ENCODE measurements around the gene POLN. TPM values are rescaled to one million over a fixed set of nuclear protein-coding genes. Genes with fewer than 3 reads are reported as not detected.
A peak's percentile ranks its signal among the peaks of the same experiment; 100 is the strongest.

Gene POLN
- total and polyA plus RNA-seq, 9 donors: 1.5 to 4.8 (median 2.2) TPM

GRCh38 chr4:2076908-2077536 is 164.9 kb downstream of the POLN start:
- Histone ChIP-seq H3K27me3 (ENCODE audit: control insufficient read depth, insufficient read depth, low read length) (no peaks in the 10 kb centered on the region), H3K9me3 (replicated peaks; ENCODE audit: control insufficient read depth, low read depth, low read length) (no peaks in the 10 kb centered on the region), H3K4me1 (ENCODE audit: control insufficient read depth, insufficient read depth, low read length) (peaks cover 18% of the 10 kb centered on the region), H3K36me3 (ENCODE audit: control insufficient read depth, insufficient read depth, low read length) (no peaks in the 10 kb centered on the region), H3K4me3 (ENCODE audit: low read length) (no peak overlapping the region), H3K27ac (ENCODE audit: low read length) (no peak overlapping the region)
- DNase-seq: no peak
- 65% methylated on average over 7 of the region's 9 CpGs for WGBS (ENCODE audit: insufficient coverage)

GRCh38 chr4:2075987-2076907 is 165.7 kb downstream of the POLN start:
- Histone ChIP-seq H3K4me1 (ENCODE audit: control insufficient read depth, insufficient read depth, low read length) (peaks cover 25% of the 10 kb centered on the region), H3K9me3 (replicated peaks; ENCODE audit: control insufficient read depth, low read depth, low read length) (no peaks in the 10 kb centered on the region), H3K36me3 (ENCODE audit: control insufficient read depth, insufficient read depth, low read length) (no peaks in the 10 kb centered on the region), H3K4me3 (ENCODE audit: low read length) (no peak overlapping the region), H3K27me3 (ENCODE audit: control insufficient read depth, insufficient read depth, low read length) (no peaks in the 10 kb centered on the region), H3K27ac (ENCODE audit: low read length) (no peak overlapping the region)
- WGBS (ENCODE audit: insufficient coverage): 92% methylated on average over 27 of the region's 31 CpGs
- no peak for DNase-seq

- Histone ChIP-seq H3K4me1 (ENCODE audit: control insufficient read depth, insufficient read depth, low read length) (peaks cover 26% of the 10 kb centered on the region), H3K27me3 (ENCODE audit: control insufficient read depth, insufficient read depth, low read length) (no peaks in the 10 kb centered on the region), H3K9me3 (replicated peaks; ENCODE audit: control insufficient read depth, low read depth, low read length) (no peaks in the 10 kb centered on the region), H3K36me3 (ENCODE audit: control insufficient read depth, insufficient read depth, low read length) (no peaks in the 10 kb centered on the region), H3K4me3 (ENCODE audit: low read length) (no peak overlapping the region), H3K27ac (ENCODE audit: low read length) (no peak overlapping the region)
- 93% methylated on average over 8 of the region's 12 CpGs for WGBS (ENCODE audit: insufficient coverage)
- DNase-seq: no peak
Measured at GRCh38 chr4:2075171-2075986, 166.5 kb downstream of the POLN start.

GRCh38 chr4:2074588-2074987 is 167.3 kb downstream of the POLN start:
- Histone ChIP-seq H3K36me3 (ENCODE audit: control insufficient read depth, insufficient read depth, low read length) (no peaks in the 10 kb centered on the region), H3K27ac (ENCODE audit: low read length) (no peak overlapping the region), H3K4me1 (ENCODE audit: control insufficient read depth, insufficient read depth, low read length) (peaks cover 26% of the 10 kb centered on the region), H3K9me3 (replicated peaks; ENCODE audit: control insufficient read depth, low read depth, low read length) (no peaks in the 10 kb centered on the region), H3K27me3 (ENCODE audit: control insufficient read depth, insufficient read depth, low read length) (no peaks in the 10 kb centered on the region), H3K4me3 (ENCODE audit: low read length) (no peak overlapping the region)
- DNase-seq: no peak
- WGBS (ENCODE audit: insufficient coverage): 81% methylated on average over 11 of the region's 11 CpGs

- Histone ChIP-seq H3K4me1 (ENCODE audit: control insufficient read depth, insufficient read depth, low read length) (peaks cover 26% of the 10 kb centered on the region), H3K27me3 (ENCODE audit: control insufficient read depth, insufficient read depth, low read length) (no peaks in the 10 kb centered on the region), H3K36me3 (ENCODE audit: control insufficient read depth, insufficient read depth, low read length) (no peaks in the 10 kb centered on the region), H3K27ac (ENCODE audit: low read length) (no peak overlapping the region), H3K4me3 (ENCODE audit: low read length) (no peak overlapping the region), H3K9me3 (replicated peaks; ENCODE audit: control insufficient read depth, low read depth, low read length) (no peaks in the 10 kb centered on the region)
- 76% methylated on average over 15 of the region's 20 CpGs for WGBS (ENCODE audit: insufficient coverage)
- DNase-seq: no peak
Measured at GRCh38 chr4:2073808-2074481, 168.0 kb downstream of the POLN start.

- DNase-seq: no peak
- H3K4me3 ChIP-seq (ENCODE audit: low read length): no peak overlapping the region
- no peaks in the 10 kb centered on the region for H3K27me3 ChIP-seq (ENCODE audit: control insufficient read depth, insufficient read depth, low read length)
- no peak overlapping the region for H3K27ac ChIP-seq (ENCODE audit: low read length)
- H3K4me1 ChIP-seq (ENCODE audit: control insufficient read depth, insufficient read depth, low read length): peaks cover 25% of the 10 kb centered on the region
- no peaks in the 10 kb centered on the region for H3K36me3 ChIP-seq (ENCODE audit: control insufficient read depth, insufficient read depth, low read length)
- no peaks in the 10 kb centered on the region for H3K9me3 ChIP-seq (replicated peaks; ENCODE audit: control insufficient read depth, low read depth, low read length)
- 75% methylated on average over 15 of the region's 20 CpGs for WGBS (ENCODE audit: insufficient coverage)
Measured at GRCh38 chr4:2072971-2073807, 168.7 kb downstream of the POLN start.

- no peak for DNase-seq
- 69% methylated on average over 24 of the region's 28 CpGs for WGBS (ENCODE audit: insufficient coverage)
- no peak overlapping the region for H3K4me3 ChIP-seq (ENCODE audit: low read length)
- peaks cover 22% of the 10 kb centered on the region for H3K4me1 ChIP-seq (ENCODE audit: control insufficient read depth, insufficient read depth, low read length)
- peak overlapping the region; percentile 3 for H3K27ac ChIP-seq (ENCODE audit: low read length)
- H3K36me3 ChIP-seq (ENCODE audit: control insufficient read depth, insufficient read depth, low read length): no peaks in the 10 kb centered on the region
- no peaks in the 10 kb centered on the region for H3K27me3 ChIP-seq (ENCODE audit: control insufficient read depth, insufficient read depth, low read length)
- no peaks in the 10 kb centered on the region for H3K9me3 ChIP-seq (replicated peaks; ENCODE audit: control insufficient read depth, low read depth, low read length)
Measured at GRCh38 chr4:2071912-2072867, 169.7 kb downstream of the POLN start.

- H3K9me3 ChIP-seq (replicated peaks; ENCODE audit: control insufficient read depth, low read depth, low read length): no peaks in the 10 kb centered on the region
- DNase-seq: peak; percentile 55
- H3K36me3 ChIP-seq (ENCODE audit: control insufficient read depth, insufficient read depth, low read length): no peaks in the 10 kb centered on the region
- no peaks in the 10 kb centered on the region for H3K27me3 ChIP-seq (ENCODE audit: control insufficient read depth, insufficient read depth, low read length)
- peaks cover 22% of the 10 kb centered on the region for H3K4me1 ChIP-seq (ENCODE audit: control insufficient read depth, insufficient read depth, low read length)
- 52% methylated on average over 12 of the region's 16 CpGs for WGBS (ENCODE audit: insufficient coverage)
- H3K27ac ChIP-seq (ENCODE audit: low read length): no peak overlapping the region
- no peak overlapping the region for H3K4me3 ChIP-seq (ENCODE audit: low read length)
Measured at GRCh38 chr4:2071252-2071911, 170.5 kb downstream of the POLN start.
